ENCODE measurements around the gene USP34.

- no peak for TF ChIP-seq CTCF (IDR thresholded peaks at IDR 0.05; ENCODE audit: low read length)
- no peak for TF ChIP-seq EZH2 (optimal IDR thresholded peaks at IDR 0.05; ENCODE audit: low read depth, low read length)
- TF ChIP-seq EZH2phosphoT487 (IDR thresholded peaks at IDR 0.05; ENCODE audit: low read length), result no peak
Measured at GRCh38 chr2:61257446-61257845, 213.4 kb downstream of the USP34 start.

All from MM.1S (cell line).